GM23248 (cell line): ENCODE results near the gene TRIM44. TPM values are rescaled to one million over a fixed set of nuclear protein-coding genes. Genes with fewer than 3 reads are reported as not detected.

Experiments
- DNase-seq: peaks from one replicate; pipeline ENCODE4 v3.0.0-alpha.2; 2015
- H2AFZ ChIP-seq: fragments of 200-600 bp; sonication (generic); 2 replicates; pipeline ENCODE4 v1.6.1; 2016; ENCODE audit warnings: antibody characterized with exemption
- H3F3A ChIP-seq: fragments of 200-600 bp; sonication (generic); 2 replicates; pipeline ENCODE4 v1.6.1; 2016; ENCODE audit warnings: mild to moderate bottlenecking, antibody characterized with exemption, mixed run types; ENCODE audit not compliant: insufficient read depth
- H3K27ac ChIP-seq: fragments of 200-600 bp; sonication (generic); 2 replicates; pipeline ENCODE4 v1.5.1; 2016; ENCODE audit warnings: mild to moderate bottlenecking
- H3K27me3 ChIP-seq: fragments of 200-600 bp; sonication (generic); replicated peaks from 2 replicates; pipeline ENCODE4 v1.6.1; 2016; ENCODE audit warnings: mild to moderate bottlenecking; ENCODE audit not compliant: insufficient read depth
- H3K36me3 ChIP-seq: fragments of 200-600 bp; sonication (generic); 2 replicates; pipeline ENCODE4 v1.6.1; 2016; ENCODE audit warnings: low read depth, mild to moderate bottlenecking
- H3K4me1 ChIP-seq: fragments of 200-600 bp; sonication (generic); 2 replicates; pipeline ENCODE4 v1.6.1; 2016; ENCODE audit warnings: mild to moderate bottlenecking; ENCODE audit not compliant: insufficient read depth
- H3K4me2 ChIP-seq: fragments of 200-600 bp; sonication (generic); one replicate; pipeline ENCODE4 v1.6.1; 2016; ENCODE audit warnings: mild to moderate bottlenecking; ENCODE audit not compliant: unreplicated experiment
- H3K4me3 ChIP-seq: fragments of 200-600 bp; sonication (generic); 2 replicates; pipeline ENCODE4 v1.5.1; 2016; ENCODE audit warnings: mild to moderate bottlenecking
- H3K79me2 ChIP-seq: fragments of 200-600 bp; sonication (generic); 2 replicates; pipeline ENCODE4 v1.6.1; 2016; ENCODE audit warnings: mild to moderate bottlenecking; ENCODE audit not compliant: insufficient read depth
- H3K9ac ChIP-seq: fragments of 200-600 bp; sonication (generic); 2 replicates; pipeline ENCODE4 v1.6.1; 2016; ENCODE audit warnings: mild to moderate bottlenecking
- H3K9me2 ChIP-seq: fragments of 200-600 bp; sonication (generic); 2 replicates; pipeline ENCODE4 v1.6.1; 2016; ENCODE audit warnings: mixed run types, mild to moderate bottlenecking, moderate library complexity; ENCODE audit not compliant: insufficient read depth
- H3K9me3 ChIP-seq: fragments of 200-600 bp; sonication (generic); one replicate; pipeline ENCODE4 v1.6.1; 2017; ENCODE audit warnings: low read depth
- H4K20me1 ChIP-seq: fragments of 200-600 bp; sonication (generic); 2 replicates; pipeline ENCODE4 v1.6.0; 2016; ENCODE audit not compliant: insufficient read depth
- EZH2 ChIP-seq: fragments of 200-600 bp; sonication (generic); IDR thresholded peaks from 2 replicates; pipeline ENCODE4 v1.6.1; 2018; ENCODE audit warnings: antibody characterized with exemption, mild to moderate bottlenecking; ENCODE audit not compliant: insufficient read depth, poor library complexity, severe bottlenecking
- EZH2phosphoT487 ChIP-seq: fragments of 200-600 bp; sonication (generic); IDR thresholded peaks from 2 replicates; pipeline ENCODE4 v1.6.1; 2018; ENCODE audit warnings: antibody characterized with exemption, moderate library complexity, mild to moderate bottlenecking, low read depth; ENCODE audit not compliant: insufficient read depth
- WGBS, 2 experiments: methylation state at CpG; one replicate each; pipeline ENCODE4 v1.1.6; 2015 to 2017; ENCODE audit warnings: low lambda C conversion rate in 2 of 2, low coverage in 1 of 2; ENCODE audit errors: missing lambda C conversion rate in 2 of 2; 5-methylcytosine and 5-hydroxymethylcytosine counted together
- in situ Hi-C: fragments of 300-500 bp; cut with MboI; formaldehyde crosslinking; loops from 2 replicates; pipeline ENCODE4 v1.15.0; 2020
- polyA plus RNA-seq: library from polyadenylated mRNA; unstranded; fragments of >200 nt; fragmentation: Nextera tagmentation; extraction: Ambion mirVana; gene quantifications from 2 replicates; pipeline ENCODE4 v1.2.1, GENCODE V29; 2016
- total RNA-seq: library from RNA; depleted of rRNA; stranded (reverse); fragments of >200 nt; shearing (Covaris generic); gene quantifications from 2 replicates; pipeline ENCODE4 v1.2.3, GENCODE V29; 2014

The TRIM44 gene
- total and polyA plus RNA-seq, 2 experiments from 2014 or later = 32.2 to 37.1 TPM

GRCh38 chr11:35811783-35812182 lies 149.2 kb downstream of the TRIM44 start:
- no peaks in the 10 kb centered on the region for H3K27me3 ChIP-seq
- H2AFZ ChIP-seq = no peak overlapping the region
- 94 to 95% methylated on average over 2 of the region's 2 CpGs for WGBS, 2 experiments
- TF ChIP-seq EZH2phosphoT487 (no peak), EZH2 (no peak)
- H3F3A ChIP-seq = no peaks in the 10 kb centered on the region
- no peaks in the 10 kb centered on the region for H3K4me1 ChIP-seq
- no peak overlapping the region for H3K4me3 ChIP-seq
- no peaks in the 10 kb centered on the region for H3K9me2 ChIP-seq
- peaks cover 2% of the 10 kb centered on the region; the same call in 1 of the 2 replicates for H3K36me3 ChIP-seq
- no peak overlapping the region for H3K9ac ChIP-seq
- H3K27ac ChIP-seq = no peak overlapping the region
- DNase-seq = no peak
- in situ Hi-C loops = loop anchor here (10.0 kb wide), 2 partner anchors 197 to 327 kb away; partner anchors contain the start of gene FJX1
- no peaks in the 10 kb centered on the region for H3K79me2 ChIP-seq
- H3K4me2 ChIP-seq = no peak overlapping the region
- H3K9me3 ChIP-seq = no peaks in the 10 kb centered on the region
- no peaks in the 10 kb centered on the region for H4K20me1 ChIP-seq

- in situ Hi-C loops = loop anchor here (10.0 kb wide), 2 partner anchors 198 to 328 kb away; partner anchors contain the start of gene FJX1
- H3K4me3 ChIP-seq = no peak overlapping the region
- DNase-seq = no peak
- no peaks in the 10 kb centered on the region for H3K36me3 ChIP-seq
- no peak overlapping the region for H2AFZ ChIP-seq
- H3K4me2 ChIP-seq = no peak overlapping the region
- H3K4me1 ChIP-seq = no peaks in the 10 kb centered on the region
- H3K9me2 ChIP-seq = no peaks in the 10 kb centered on the region
- 55 to 58% methylated on average over 4 of the region's 4 CpGs for WGBS, 2 experiments
- H4K20me1 ChIP-seq = no peaks in the 10 kb centered on the region
- H3K9me3 ChIP-seq = no peaks in the 10 kb centered on the region
- no peaks in the 10 kb centered on the region for H3K27me3 ChIP-seq
- H3K27ac ChIP-seq = no peak overlapping the region
- H3K79me2 ChIP-seq = no peaks in the 10 kb centered on the region; the same call in 1 of the 2 replicates
- no peak for TF ChIP-seq EZH2
- no peak overlapping the region for H3K9ac ChIP-seq
- no peaks in the 10 kb centered on the region for H3F3A ChIP-seq
These were observed 150.3 kb downstream of the TRIM44 start for GRCh38 chr11:35812828-35813227.

- no peaks in the 10 kb centered on the region for H3F3A ChIP-seq
- no peaks in the 10 kb centered on the region for H4K20me1 ChIP-seq
- H3K27ac ChIP-seq = no peak overlapping the region
- H3K9me2 ChIP-seq = no peaks in the 10 kb centered on the region
- no peaks in the 10 kb centered on the region for H3K27me3 ChIP-seq
- TF ChIP-seq EZH2 (no peak), EZH2phosphoT487 (no peak)
- H3K4me3 ChIP-seq = no peak overlapping the region
- H3K4me1 ChIP-seq = no peaks in the 10 kb centered on the region
- H3K36me3 ChIP-seq = no peaks in the 10 kb centered on the region
- H3K79me2 ChIP-seq = no peaks in the 10 kb centered on the region; the same call in 1 of the 2 replicates
- H2AFZ ChIP-seq = no peak overlapping the region
- in situ Hi-C loops = loop anchor here (10.0 kb wide), 2 partner anchors 199 to 329 kb away; partner anchors contain the start of gene FJX1
- DNase-seq = no peak
- 94 to 99% methylated on average over 7 of the region's 7 CpGs for WGBS, 2 experiments
- H3K4me2 ChIP-seq = no peak overlapping the region
- no peaks in the 10 kb centered on the region for H3K9me3 ChIP-seq
- no peak overlapping the region for H3K9ac ChIP-seq
These were observed 151.6 kb downstream of the TRIM44 start for GRCh38 chr11:35814081-35814695.

GRCh38 chr11:35814720-35815305 lies 152.2 kb downstream of the TRIM44 start:
- no peaks in the 10 kb centered on the region for H4K20me1 ChIP-seq
- no peaks in the 10 kb centered on the region for H3K4me1 ChIP-seq
- TF ChIP-seq EZH2 = no peak
- no peak for TF ChIP-seq EZH2phosphoT487
- no peaks in the 10 kb centered on the region for H3K27me3 ChIP-seq
- no peak overlapping the region for H2AFZ ChIP-seq
- no peaks in the 10 kb centered on the region for H3K9me3 ChIP-seq
- no peak overlapping the region for H3K9ac ChIP-seq
- no peak overlapping the region for H3K4me2 ChIP-seq
- in situ Hi-C loops = loop anchor here (10.0 kb wide), 2 partner anchors 200 to 330 kb away; partner anchors contain the start of gene FJX1
- no peaks in the 10 kb centered on the region for H3K9me2 ChIP-seq
- no peaks in the 10 kb centered on the region; the same call in 1 of the 2 replicates for H3K79me2 ChIP-seq
- no peak overlapping the region for H3K4me3 ChIP-seq
- no peak for DNase-seq
- H3K36me3 ChIP-seq = no peaks in the 10 kb centered on the region
- H3F3A ChIP-seq = no peaks in the 10 kb centered on the region
- WGBS, 2 experiments = 64 to 66% methylated on average over 3 of the region's 3 CpGs
- H3K27ac ChIP-seq = no peak overlapping the region
